K562 (cell line): ENCODE measurements around the gene PGLYRP1.

Experiments used
- BRD9 ChIP-seq: fragments of 450-650 bp; IDR thresholded peaks from 2 replicates; pipeline ENCODE4 v1.6.1; 2018; ENCODE audit warnings: low read depth; ENCODE audit not compliant: partially characterized antibody
- JUNB ChIP-seq: fragments of 450-650 bp; formaldehyde crosslinking; conservative IDR thresholded peaks from 2 replicates; pipeline ENCODE4 v1.4.0; 2020; ENCODE audit warnings: mild to moderate bottlenecking
- MBD2 ChIP-seq: sonication (generic); IDR thresholded peaks from 2 replicates; pipeline ENCODE4 v1.6.1; 2016; ENCODE audit warnings: low read depth, borderline replicate concordance
- NCOA2 ChIP-seq, 2 experiments: fragments of 450-650 bp; IDR thresholded peaks; 2 replicates each; pipeline ENCODE4 v1.6.1; 2018; ENCODE audit warnings: mild to moderate bottlenecking in 2 of 2, moderate library complexity in 1 of 2; ENCODE audit not compliant: partially characterized antibody in 2 of 2
- ZNF766 ChIP-seq: fragments of 200-800 bp; sonication (Bioruptor generic); conservative IDR thresholded peaks from 2 replicates; pipeline ENCODE4 v1.6.1; 2016; ENCODE audit warnings: missing genetic modification characterization, missing compliant biosample characterization

GRCh38 chr19:46042252-46042883, 19.5 kb upstream of the PGLYRP1 start:
- no peak for TF ChIP-seq NCOA2 (IDR thresholded peaks at IDR 0.05; ENCODE audit: partially characterized antibody in 2 of 2)
- no peak for TF ChIP-seq MBD2
- no peak for TF ChIP-seq JUNB
- TF ChIP-seq ZNF766 (CRISPR knock-in tag) = no peak
- no peak for TF ChIP-seq BRD9
